ENCODE results near the gene ARAP2. TPM values are rescaled to one million over a fixed set of nuclear protein-coding genes. Genes with fewer than 3 reads are reported as not detected.

The ARAP2 gene
- total and polyA plus RNA-seq, 2 donors (not counting 3 experiments of a cell fraction or from before 2014, with no cell fraction given), result not detected

DNA sequence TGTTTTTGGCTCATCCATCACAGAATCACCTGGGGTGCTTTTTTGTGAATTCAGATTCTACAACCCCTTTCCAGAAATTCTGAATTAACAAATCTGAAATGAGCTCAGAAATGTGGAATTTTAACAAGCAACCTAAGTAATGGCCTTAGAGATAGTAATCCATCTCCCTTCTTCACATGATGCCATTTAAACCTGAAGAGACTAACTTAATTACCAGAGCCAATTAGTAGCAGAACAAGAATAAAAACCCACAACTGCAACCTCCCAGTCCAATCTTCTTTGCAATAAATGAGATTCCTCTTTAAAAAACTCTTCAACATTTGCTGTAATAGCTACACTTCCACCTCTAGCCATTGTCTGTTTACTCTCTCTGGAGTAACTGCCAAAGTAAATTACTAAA is 69.7 kb downstream of the ARAP2 start:
- Histone ChIP-seq H3K27ac (ENCODE audit: insufficient read depth, low read depth, low read length) (no peak overlapping the region), H3K9me3 (replicated peaks; ENCODE audit: control insufficient read depth, insufficient read depth, low read length) (no peaks in the 10 kb centered on the region), H3K79me2 (ENCODE audit: control insufficient read depth, insufficient read depth, low read length) (no peaks in the 10 kb centered on the region), H3K4me3 (replicated peaks in 1 of 3; ENCODE audit: insufficient read depth in 1 of 3, low read depth in 1 of 3, low read length in 3 of 3) (no peak overlapping the region), H3K4me1 (ENCODE audit: control insufficient read depth, extremely low read depth, insufficient read depth, low read length) (no peaks in the 10 kb centered on the region), H4K20me1 (replicated peaks; ENCODE audit: control insufficient read depth, extremely low read depth, insufficient read depth, low read length) (no peaks in the 10 kb centered on the region), H3K9ac (replicated peaks; ENCODE audit: extremely low read depth, insufficient read depth, low read length) (no peak overlapping the region), H3K36me3 (ENCODE audit: control insufficient read depth in 2 of 2, extremely low read depth in 1 of 2, insufficient read depth in 2 of 2, low read length in 2 of 2) (no peaks in the 10 kb centered on the region), H3K9me1 (replicated peaks; ENCODE audit: control insufficient read depth, extremely low read depth, insufficient read depth, low read length) (no peaks in the 10 kb centered on the region), H3K27me3 (ENCODE audit: control insufficient read depth in 2 of 2, insufficient read depth in 2 of 2, low read length in 2 of 2) (no peaks in the 10 kb centered on the region), H3K4me2 (ENCODE audit: insufficient read depth, low read length) (no peak overlapping the region), H2AFZ (ENCODE audit: low read depth, low read length) (no peak overlapping the region)
- TF ChIP-seq MYC (IDR thresholded peaks at IDR 0.05; ENCODE audit: low read depth, low read length), result no peak
- TF ChIP-seq MAX (IDR thresholded peaks at IDR 0.05; ENCODE audit: insufficient read depth, insufficient read length), result no peak
- TF ChIP-seq, protein P1, sequence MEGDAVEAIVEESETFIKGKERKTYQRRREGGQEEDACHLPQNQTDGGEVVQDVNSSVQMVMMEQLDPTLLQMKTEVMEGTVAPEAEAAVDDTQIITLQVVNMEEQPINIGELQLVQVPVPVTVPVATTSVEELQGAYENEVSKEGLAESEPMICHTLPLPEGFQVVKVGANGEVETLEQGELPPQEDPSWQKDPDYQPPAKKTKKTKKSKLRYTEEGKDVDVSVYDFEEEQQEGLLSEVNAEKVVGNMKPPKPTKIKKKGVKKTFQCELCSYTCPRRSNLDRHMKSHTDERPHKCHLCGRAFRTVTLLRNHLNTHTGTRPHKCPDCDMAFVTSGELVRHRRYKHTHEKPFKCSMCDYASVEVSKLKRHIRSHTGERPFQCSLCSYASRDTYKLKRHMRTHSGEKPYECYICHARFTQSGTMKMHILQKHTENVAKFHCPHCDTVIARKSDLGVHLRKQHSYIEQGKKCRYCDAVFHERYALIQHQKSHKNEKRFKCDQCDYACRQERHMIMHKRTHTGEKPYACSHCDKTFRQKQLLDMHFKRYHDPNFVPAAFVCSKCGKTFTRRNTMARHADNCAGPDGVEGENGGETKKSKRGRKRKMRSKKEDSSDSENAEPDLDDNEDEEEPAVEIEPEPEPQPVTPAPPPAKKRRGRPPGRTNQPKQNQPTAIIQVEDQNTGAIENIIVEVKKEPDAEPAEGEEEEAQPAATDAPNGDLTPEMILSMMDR (IDR thresholded peaks at IDR 0.05; ENCODE audit: extremely low read depth in 1 of 2, insufficient read depth in 1 of 2, low read depth in 1 of 2, low read length in 2 of 2), result no peak
- TF ChIP-seq GATA2 (IDR thresholded peaks at IDR 0.05; ENCODE audit: insufficient read depth, insufficient read length, low read depth, low read length), result no peak
- TF ChIP-seq FOS (IDR thresholded peaks at IDR 0.05; ENCODE audit: borderline replicate concordance, insufficient read depth, low read length), result no peak
- TF ChIP-seq POLR2AphosphoS5 (IDR thresholded peaks at IDR 0.05; ENCODE audit: insufficient read depth, low read depth, low read length), result no peak
- no peak for TF ChIP-seq EZH2 (IDR thresholded peaks at IDR 0.05; ENCODE audit: borderline replicate concordance, low read depth, low read length, severe bottlenecking)
- ChIA-PET CTCF (no interaction called here), POLR2A (no interaction called here)
- intact Hi-C loops (cut with micrococcal nuclease) (no loop called here), dilution Hi-C loops (cut with MboI; ENCODE audit: extremely low pct_ligation_motif_present, low sequenced_read_pairs) (no loop called here)
- no TSS peak for BruUV-seq (replicated peaks)
- DNase-seq (ENCODE audit: low read depth, low spot score), result no peak
- no peak for FAIRE-seq

All from endothelial cell of umbilical vein (primary cell).